Psoas muscle (tissue), 8 donors: ENCODE measurements around the gene EIPR1. TPM values are rescaled to one million over a fixed set of nuclear protein-coding genes. Genes with fewer than 3 reads are reported as not detected.

Experiments
- ATAC-seq, 4 donors: fragments of 200-7000 bp; cut with Tn5 transposase; one replicate each; pipeline ENCODE4 v1.9.1; 2020; ENCODE audit warnings: moderate library complexity in 3 of 4, mild to moderate bottlenecking in 2 of 4
- DNase-seq, 2 donors: peaks; one replicate each; pipeline ENCODE4 v3.0.0-alpha.2; 2020
- H3K27ac ChIP-seq: fragments of 200-600 bp; one replicate; pipeline ENCODE4 v1.8.0; 2022
- H3K27me3 ChIP-seq, 3 donors: fragments of 200-600 bp in 1 of 3; one replicate each; pipeline versions ENCODE4 v1.6.1 to v1.8.0; 2013 to 2022; ENCODE audit warnings: low read length in 2 of 3, mild to moderate bottlenecking in 2 of 3, moderate library complexity in 1 of 3; ENCODE audit not compliant: insufficient read depth in 3 of 3
- H3K36me3 ChIP-seq, 2 donors: fragments of 200-600 bp in 1 of 2; one replicate each; pipeline versions ENCODE4 v1.6.1 to v1.8.0; 2013 to 2022; ENCODE audit warnings: low read depth in 1 of 2, mild to moderate bottlenecking in 1 of 2, moderate library complexity in 1 of 2; ENCODE audit not compliant: insufficient read depth in 1 of 2
- H3K4me1 ChIP-seq: fragments of 200-600 bp; one replicate; pipeline ENCODE4 v1.8.0; 2022
- H3K4me3 ChIP-seq: fragments of 200-600 bp; one replicate; pipeline ENCODE4 v1.8.0; 2022; ENCODE audit warnings: mild to moderate bottlenecking
- H3K9me3 ChIP-seq: fragments of 200-600 bp; one replicate; pipeline ENCODE4 v1.8.0; 2022
- WGBS, 3 donors: extraction: QIAGEN DNeasy Blood & Tissue Kit; methylation state at CpG; one replicate each; pipeline versions ENCODE4 v1.1.6 to v1.1.7; 2013; 5-methylcytosine and 5-hydroxymethylcytosine counted together
- intact Hi-C, 2 donors: fragments of 100-400 bp; cut with DNase I; formaldehyde crosslinking; loops; one replicate each; pipeline versions ENCODE4 v1.11.0 to v1.14.2; 2022
- polyA plus RNA-seq, 3 donors: library from polyadenylated mRNA; stranded (reverse); fragments of 200-250 nt; gene quantifications; one replicate each; pipeline ENCODE4 v1.2.3, GENCODE V29; 2013
- total RNA-seq, 4 donors: library from RNA; stranded (reverse); fragmentation: NEBNext Ultra II Directional in 2 of 4; extraction: Animal tissue kit (Norgen Biotek cat#: 25700) in 2 of 4; gene quantifications; one replicate each; pipeline versions ENCODE4 v1.2.1 to v1.2.4, GENCODE V29; 2021 to 2023
- TF ChIP-seq, protein P1 (sequence below): fragments of 200-600 bp; IDR thresholded peaks from one replicate; pipeline ENCODE4 v1.8.0; 2022; ENCODE audit warnings: antibody characterized with exemption
- donor health status: healthy with polysubstance abuse.
- donor health status: DM: no; HTN: no; CAD: no; lungs with moderate emphysema.
- donor health status: Bipolar disorder and iron deficiency.
- donor health status: healthy.
- donor health status: DM: yes; HTN: yes; CAD: no.
- donor health status: DM: no; HTN: no; CAD: no.
- donor health status: DM: no; HTN: no; CAD: no.
- donor health status: DM: yes; HTN: yes; CAD: no.

The EIPR1 gene
- total and polyA plus RNA-seq, 7 donors, result 9.7 to 42.1 (median 12.5) TPM

DNA sequence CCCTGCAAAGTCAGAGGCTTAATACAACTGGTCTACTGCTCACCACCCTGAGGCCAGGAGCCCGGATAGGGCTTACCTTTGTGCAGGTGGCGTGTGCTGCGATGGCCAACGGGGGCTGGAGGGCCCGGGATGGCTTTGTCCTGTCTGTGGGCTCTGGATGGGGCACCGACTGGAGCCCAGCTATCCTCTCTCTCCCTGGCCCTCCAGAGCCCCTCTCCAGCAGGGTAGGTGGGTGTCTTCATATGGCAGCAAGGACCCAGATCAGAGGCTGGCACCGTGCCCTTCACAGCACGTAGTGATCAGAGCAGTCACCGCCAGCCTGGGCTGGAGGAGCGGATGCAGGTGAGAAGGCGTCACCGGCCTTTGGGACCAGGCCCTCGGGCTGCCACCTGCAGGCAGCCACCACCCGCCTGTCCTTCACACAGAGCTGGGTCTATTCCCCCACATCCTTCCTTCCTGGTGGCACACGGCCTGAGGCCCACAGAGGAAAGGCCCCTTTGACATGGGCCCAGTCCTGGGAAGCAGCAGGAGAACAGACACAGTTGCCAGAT lies 232.1 kb downstream of the EIPR1 start:
- Histone ChIP-seq H3K9me3 (no peaks in the 10 kb centered on the region), H3K27me3 (no peaks in the 10 kb centered on the region), H3K4me3 (no peak overlapping the region), H3K36me3 (no peaks in the 10 kb centered on the region), H3K4me1 (no peaks in the 10 kb centered on the region), H3K27ac (no peak overlapping the region)
- TF ChIP-seq, protein P1, sequence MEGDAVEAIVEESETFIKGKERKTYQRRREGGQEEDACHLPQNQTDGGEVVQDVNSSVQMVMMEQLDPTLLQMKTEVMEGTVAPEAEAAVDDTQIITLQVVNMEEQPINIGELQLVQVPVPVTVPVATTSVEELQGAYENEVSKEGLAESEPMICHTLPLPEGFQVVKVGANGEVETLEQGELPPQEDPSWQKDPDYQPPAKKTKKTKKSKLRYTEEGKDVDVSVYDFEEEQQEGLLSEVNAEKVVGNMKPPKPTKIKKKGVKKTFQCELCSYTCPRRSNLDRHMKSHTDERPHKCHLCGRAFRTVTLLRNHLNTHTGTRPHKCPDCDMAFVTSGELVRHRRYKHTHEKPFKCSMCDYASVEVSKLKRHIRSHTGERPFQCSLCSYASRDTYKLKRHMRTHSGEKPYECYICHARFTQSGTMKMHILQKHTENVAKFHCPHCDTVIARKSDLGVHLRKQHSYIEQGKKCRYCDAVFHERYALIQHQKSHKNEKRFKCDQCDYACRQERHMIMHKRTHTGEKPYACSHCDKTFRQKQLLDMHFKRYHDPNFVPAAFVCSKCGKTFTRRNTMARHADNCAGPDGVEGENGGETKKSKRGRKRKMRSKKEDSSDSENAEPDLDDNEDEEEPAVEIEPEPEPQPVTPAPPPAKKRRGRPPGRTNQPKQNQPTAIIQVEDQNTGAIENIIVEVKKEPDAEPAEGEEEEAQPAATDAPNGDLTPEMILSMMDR, result no peak
- ATAC-seq (no peak), DNase-seq (no peak)
- intact Hi-C loops, result no loop called here
- 85 to 91% (median 89%) methylated on average over 15 of the region's 15 CpGs for WGBS, 3 donors

DNA sequence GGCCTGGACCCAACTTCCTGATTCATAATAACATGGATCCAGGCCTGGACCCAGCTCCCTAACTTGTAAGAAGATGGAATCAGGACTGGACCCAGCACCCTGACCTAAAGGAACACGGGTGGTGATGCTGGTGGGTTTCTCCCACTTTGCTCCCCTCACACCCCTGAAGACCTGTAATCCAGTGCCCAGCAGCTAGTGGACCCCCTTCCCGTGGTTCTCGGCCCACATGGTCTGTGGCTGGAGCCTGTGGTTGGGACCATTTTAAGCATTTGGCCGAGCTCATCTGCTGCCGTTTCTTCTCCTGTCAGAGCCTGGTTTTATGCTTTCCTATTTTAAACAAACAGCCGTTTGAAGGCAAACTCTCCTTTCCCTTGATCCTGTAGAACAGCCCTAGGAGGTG lies 232.8 kb downstream of the EIPR1 start:
- WGBS, 3 donors, result 79 to 84% (median 82%) methylated on average over 6 of the region's 6 CpGs

DNA sequence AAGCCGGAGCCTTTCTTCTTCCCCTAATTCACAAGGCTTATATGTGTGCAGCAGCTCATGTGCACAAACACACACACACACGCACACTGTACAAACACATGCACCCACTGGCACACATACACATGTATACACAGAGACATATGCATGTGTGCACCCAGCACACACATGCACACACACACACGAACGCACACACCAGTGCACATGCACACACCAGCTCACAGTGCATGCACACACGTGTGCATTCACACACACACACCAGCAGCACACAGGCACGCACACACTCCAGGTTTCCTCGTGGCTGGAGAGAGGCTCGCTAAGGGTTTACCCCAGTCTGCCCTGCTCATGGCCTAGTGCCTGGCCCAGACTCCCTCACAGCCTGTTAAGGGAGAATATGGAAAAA lies 234.0 kb downstream of the EIPR1 start:
- Histone ChIP-seq H3K9me3 (no peaks in the 10 kb centered on the region), H3K27me3 (no peaks in the 10 kb centered on the region), H3K4me1 (no peaks in the 10 kb centered on the region), H3K4me3 (no peak overlapping the region), H3K27ac (no peak overlapping the region), H3K36me3 (no peaks in the 10 kb centered on the region)
- intact Hi-C loops, result no loop called here
- WGBS, 3 donors, result 70 to 81% (median 79%) methylated on average over 8 of the region's 8 CpGs
- ATAC-seq, result no peak
- no peak for DNase-seq
- TF ChIP-seq, protein P1, result no peak

More for the DNA sequence above, 232.8 kb downstream of the EIPR1 start:
- TF ChIP-seq, protein P1, result no peak
- Histone ChIP-seq H3K36me3 (no peaks in the 10 kb centered on the region), H3K27me3 (no peaks in the 10 kb centered on the region), H3K4me1 (no peaks in the 10 kb centered on the region), H3K27ac (no peak overlapping the region), H3K9me3 (no peaks in the 10 kb centered on the region), H3K4me3 (no peak overlapping the region)
- ATAC-seq, result no peak
- intact Hi-C loops, result no loop called here
- DNase-seq, result no peak

DNA sequence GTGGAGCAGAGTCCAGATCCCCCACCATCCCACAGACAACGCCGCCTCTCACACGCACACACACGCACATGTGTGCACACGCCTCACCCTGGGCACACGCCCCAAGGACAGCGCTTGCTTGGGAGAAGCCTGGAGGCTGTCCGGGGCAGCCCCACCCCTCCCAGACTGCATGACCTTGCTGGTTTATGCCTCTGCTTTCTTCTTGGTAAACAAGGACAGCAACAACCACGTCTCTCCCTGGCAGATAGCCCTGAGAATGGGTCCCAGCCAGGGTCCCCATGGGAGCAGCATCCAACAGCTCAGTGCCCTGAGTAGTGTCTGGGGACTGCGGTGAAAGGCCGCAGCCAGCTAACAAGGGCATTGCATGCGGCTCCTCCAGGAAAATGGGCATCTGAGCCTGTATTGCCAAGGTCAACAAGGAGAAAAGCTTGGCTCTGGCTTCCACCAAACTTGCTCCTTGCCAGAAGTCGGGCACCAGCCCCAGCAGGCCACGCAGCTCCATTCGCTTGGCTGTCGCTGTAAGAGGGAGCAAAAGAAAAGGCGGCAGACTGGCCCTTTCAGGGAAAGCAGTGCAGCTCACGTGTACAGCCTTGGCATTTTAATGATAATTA lies 234.6 kb downstream of the EIPR1 start:
- intact Hi-C loops, result no loop called here
- TF ChIP-seq, protein P1, result no peak
- WGBS, 3 donors, result 59 to 76% (median 61%) methylated on average over 18 of the region's 18 CpGs
- DNase-seq (no peak), ATAC-seq (no peak)
- no peaks in the 10 kb centered on the region for H3K36me3 ChIP-seq
- no peaks in the 10 kb centered on the region for H3K9me3 ChIP-seq
- no peak overlapping the region for H3K27ac ChIP-seq
- H3K4me1 ChIP-seq, result no peaks in the 10 kb centered on the region
- no peaks in the 10 kb centered on the region for H3K27me3 ChIP-seq
- H3K4me3 ChIP-seq, result no peak overlapping the region

DNA sequence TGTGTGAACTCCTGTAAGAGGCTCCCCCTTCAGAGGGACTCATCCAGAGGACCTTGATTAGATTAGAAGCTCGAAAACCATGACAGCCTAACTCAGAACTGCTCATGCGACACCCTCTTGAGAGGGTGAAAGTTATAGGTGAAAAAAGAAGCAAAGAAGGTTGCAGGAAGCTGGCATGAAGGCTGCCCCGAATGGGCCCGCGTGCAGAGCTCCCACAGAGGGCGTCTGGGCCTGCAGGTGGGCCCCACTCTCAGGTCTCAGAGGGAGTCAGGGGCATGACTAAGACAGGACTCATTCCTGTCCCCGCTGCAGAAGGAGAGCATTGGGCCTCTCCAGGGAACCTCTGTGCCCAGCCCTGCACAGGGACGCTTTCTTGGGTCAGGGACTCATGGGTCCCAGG lies 235.4 kb downstream of the EIPR1 start:
- Histone ChIP-seq H3K9me3 (no peaks in the 10 kb centered on the region), H3K4me3 (no peak overlapping the region), H3K4me1 (no peaks in the 10 kb centered on the region), H3K36me3 (no peaks in the 10 kb centered on the region), H3K27me3 (no peaks in the 10 kb centered on the region), H3K27ac (no peak overlapping the region)
- no peak for ATAC-seq
- TF ChIP-seq, protein P1, result no peak
- intact Hi-C loops, result no loop called here
- DNase-seq, result no peak
- 91 to 93% (median 92%) methylated on average over 8 of the region's 8 CpGs for WGBS, 3 donors
